ENCODE measurements around the gene CHRM4. TPM values are rescaled to one million over a fixed set of nuclear protein-coding genes. Genes with fewer than 3 reads are reported as not detected.

CHRM4 gene
- total and polyA plus RNA-seq, 2 of the 13 experiments (the other 11 are each of a cell fraction or from before 2014, with no cell fraction given), result 0.13 to 0.21 TPM

DNA sequence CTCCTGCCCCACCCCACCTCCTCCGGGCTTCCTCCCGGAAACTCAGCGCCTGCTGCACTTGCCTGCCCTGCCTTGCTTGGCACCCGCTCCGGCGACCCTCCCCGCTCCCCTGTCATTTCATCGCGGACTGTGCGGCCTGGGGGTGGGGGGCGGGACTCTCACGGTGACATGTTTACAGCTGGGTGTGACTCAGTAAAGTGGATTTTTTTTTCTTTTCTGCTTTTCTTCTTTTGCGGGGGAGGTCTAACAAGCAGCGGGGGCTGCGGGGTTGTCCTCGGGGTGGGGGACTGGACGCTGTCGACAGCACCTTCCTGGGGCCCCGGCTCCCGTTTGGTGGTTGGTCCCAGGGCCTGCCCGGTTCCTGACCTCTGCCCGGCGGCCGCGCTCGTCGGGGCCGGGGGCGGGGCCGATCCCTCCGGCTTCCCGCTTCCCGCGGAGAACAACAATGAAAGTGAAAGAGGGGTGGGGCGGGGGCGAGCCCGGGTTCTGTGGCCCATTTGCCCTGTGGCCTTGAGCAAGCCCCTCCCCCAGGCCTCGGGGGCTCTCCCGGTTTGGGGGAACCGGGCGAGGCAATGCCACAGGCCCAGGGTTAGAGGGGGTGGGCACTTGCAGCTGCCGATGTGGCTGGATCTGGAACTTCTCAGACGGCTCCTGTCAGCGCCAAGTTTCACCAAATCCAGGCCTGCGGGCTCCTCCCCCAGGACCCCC is 11.1 kb downstream of the CHRM4 start (continued):
- TF ChIP-seq, protein P1, sequence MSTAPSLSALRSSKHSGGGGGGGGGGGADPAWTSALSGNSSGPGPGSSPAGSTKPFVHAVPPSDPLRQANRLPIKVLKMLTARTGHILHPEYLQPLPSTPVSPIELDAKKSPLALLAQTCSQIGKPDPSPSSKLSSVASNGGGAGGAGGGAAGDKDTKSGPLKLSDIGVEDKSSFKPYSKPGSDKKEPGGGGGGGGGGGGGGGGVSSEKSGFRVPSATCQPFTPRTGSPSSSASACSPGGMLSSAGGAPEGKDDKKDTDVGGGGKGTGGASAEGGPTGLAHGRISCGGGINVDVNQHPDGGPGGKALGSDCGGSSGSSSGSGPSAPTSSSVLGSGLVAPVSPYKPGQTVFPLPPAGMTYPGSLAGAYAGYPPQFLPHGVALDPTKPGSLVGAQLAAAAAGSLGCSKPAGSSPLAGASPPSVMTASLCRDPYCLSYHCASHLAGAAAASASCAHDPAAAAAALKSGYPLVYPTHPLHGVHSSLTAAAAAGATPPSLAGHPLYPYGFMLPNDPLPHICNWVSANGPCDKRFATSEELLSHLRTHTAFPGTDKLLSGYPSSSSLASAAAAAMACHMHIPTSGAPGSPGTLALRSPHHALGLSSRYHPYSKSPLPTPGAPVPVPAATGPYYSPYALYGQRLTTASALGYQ (CRISPR knock-in tag; IDR thresholded peaks at IDR 0.05), result peak; percentile 53; the same call in 1 of the 2 replicates
- TF ChIP-seq, protein P2, sequence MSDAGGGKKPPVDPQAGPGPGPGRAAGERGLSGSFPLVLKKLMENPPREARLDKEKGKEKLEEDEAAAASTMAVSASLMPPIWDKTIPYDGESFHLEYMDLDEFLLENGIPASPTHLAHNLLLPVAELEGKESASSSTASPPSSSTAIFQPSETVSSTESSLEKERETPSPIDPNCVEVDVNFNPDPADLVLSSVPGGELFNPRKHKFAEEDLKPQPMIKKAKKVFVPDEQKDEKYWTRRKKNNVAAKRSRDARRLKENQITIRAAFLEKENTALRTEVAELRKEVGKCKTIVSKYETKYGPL (CRISPR knock-in tag; IDR thresholded peaks at IDR 0.05), result no peak
- TF ChIP-seq, protein P3, sequence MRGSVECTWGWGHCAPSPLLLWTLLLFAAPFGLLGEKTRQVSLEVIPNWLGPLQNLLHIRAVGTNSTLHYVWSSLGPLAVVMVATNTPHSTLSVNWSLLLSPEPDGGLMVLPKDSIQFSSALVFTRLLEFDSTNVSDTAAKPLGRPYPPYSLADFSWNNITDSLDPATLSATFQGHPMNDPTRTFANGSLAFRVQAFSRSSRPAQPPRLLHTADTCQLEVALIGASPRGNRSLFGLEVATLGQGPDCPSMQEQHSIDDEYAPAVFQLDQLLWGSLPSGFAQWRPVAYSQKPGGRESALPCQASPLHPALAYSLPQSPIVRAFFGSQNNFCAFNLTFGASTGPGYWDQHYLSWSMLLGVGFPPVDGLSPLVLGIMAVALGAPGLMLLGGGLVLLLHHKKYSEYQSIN (CRISPR knock-in tag; IDR thresholded peaks at IDR 0.05; ENCODE audit: borderline replicate concordance), result no peak
- TF ChIP-seq SP1 (IDR thresholded peaks at IDR 0.05) (no peak), SP1 (CRISPR knock-in tag; IDR thresholded peaks at IDR 0.05) (peak; percentile 15; the same call in 1 of the 2 replicates), NONO (IDR thresholded peaks at IDR 0.05) (no peak), NONO (CRISPR knock-in tag; conservative IDR thresholded peaks at IDR 0.05) (no peak), ONECUT2 (CRISPR knock-in tag; IDR thresholded peaks at IDR 0.05) (no peak), ZNF430 (CRISPR knock-in tag; IDR thresholded peaks at IDR 0.05) (no peak), EP300 (IDR thresholded peaks at IDR 0.05; ENCODE audit: low read depth in 2 of 2, low read length in 2 of 2) (0 out of 4 replicates have a peak, but pooled peaks of 1 of the 2 experiments have one; percentile 3), EP300 (CRISPR knock-in tag; IDR thresholded peaks at IDR 0.05; ENCODE audit: borderline replicate concordance) (no peak), ZNF432 (CRISPR knock-in tag; IDR thresholded peaks at IDR 0.05; ENCODE audit: borderline replicate concordance) (no peak), ZNF709 (CRISPR knock-in tag; IDR thresholded peaks at IDR 0.05) (no peak; the same call in 1 of the 2 replicates), ZNF564 (CRISPR knock-in tag; IDR thresholded peaks at IDR 0.05) (0 out of 2 replicates have a peak, but pooled peaks have one; percentile 33), ZZZ3 (CRISPR knock-in tag; IDR thresholded peaks at IDR 0.05; ENCODE audit: borderline replicate concordance) (no peak)
- TF ChIP-seq, protein P4, sequence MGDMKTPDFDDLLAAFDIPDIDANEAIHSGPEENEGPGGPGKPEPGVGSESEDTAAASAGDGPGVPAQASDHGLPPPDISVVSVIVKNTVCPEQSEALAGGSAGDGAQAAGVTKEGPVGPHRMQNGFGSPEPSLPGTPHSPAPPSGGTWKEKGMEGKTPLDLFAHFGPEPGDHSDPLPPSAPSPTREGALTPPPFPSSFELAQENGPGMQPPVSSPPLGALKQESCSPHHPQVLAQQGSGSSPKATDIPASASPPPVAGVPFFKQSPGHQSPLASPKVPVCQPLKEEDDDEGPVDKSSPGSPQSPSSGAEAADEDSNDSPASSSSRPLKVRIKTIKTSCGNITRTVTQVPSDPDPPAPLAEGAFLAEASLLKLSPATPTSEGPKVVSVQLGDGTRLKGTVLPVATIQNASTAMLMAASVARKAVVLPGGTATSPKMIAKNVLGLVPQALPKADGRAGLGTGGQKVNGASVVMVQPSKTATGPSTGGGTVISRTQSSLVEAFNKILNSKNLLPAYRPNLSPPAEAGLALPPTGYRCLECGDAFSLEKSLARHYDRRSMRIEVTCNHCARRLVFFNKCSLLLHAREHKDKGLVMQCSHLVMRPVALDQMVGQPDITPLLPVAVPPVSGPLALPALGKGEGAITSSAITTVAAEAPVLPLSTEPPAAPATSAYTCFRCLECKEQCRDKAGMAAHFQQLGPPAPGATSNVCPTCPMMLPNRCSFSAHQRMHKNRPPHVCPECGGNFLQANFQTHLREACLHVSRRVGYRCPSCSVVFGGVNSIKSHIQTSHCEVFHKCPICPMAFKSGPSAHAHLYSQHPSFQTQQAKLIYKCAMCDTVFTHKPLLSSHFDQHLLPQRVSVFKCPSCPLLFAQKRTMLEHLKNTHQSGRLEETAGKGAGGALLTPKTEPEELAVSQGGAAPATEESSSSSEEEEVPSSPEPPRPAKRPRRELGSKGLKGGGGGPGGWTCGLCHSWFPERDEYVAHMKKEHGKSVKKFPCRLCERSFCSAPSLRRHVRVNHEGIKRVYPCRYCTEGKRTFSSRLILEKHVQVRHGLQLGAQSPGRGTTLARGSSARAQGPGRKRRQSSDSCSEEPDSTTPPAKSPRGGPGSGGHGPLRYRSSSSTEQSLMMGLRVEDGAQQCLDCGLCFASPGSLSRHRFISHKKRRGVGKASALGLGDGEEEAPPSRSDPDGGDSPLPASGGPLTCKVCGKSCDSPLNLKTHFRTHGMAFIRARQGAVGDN (CRISPR knock-in tag; IDR thresholded peaks at IDR 0.05), result peak; percentile 73
- TF ChIP-seq, protein P5, sequence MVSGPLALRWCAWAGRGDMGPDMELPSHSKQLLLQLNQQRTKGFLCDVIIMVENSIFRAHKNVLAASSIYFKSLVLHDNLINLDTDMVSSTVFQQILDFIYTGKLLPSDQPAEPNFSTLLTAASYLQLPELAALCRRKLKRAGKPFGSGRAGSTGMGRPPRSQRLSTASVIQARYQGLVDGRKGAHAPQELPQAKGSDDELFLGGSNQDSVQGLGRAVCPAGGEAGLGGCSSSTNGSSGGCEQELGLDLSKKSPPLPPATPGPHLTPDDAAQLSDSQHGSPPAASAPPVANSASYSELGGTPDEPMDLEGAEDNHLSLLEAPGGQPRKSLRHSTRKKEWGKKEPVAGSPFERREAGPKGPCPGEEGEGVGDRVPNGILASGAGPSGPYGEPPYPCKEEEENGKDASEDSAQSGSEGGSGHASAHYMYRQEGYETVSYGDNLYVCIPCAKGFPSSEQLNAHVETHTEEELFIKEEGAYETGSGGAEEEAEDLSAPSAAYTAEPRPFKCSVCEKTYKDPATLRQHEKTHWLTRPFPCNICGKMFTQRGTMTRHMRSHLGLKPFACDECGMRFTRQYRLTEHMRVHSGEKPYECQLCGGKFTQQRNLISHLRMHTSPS (CRISPR knock-in tag; IDR thresholded peaks at IDR 0.05; ENCODE audit: low read depth), result no peak
- TF ChIP-seq, protein P6, sequence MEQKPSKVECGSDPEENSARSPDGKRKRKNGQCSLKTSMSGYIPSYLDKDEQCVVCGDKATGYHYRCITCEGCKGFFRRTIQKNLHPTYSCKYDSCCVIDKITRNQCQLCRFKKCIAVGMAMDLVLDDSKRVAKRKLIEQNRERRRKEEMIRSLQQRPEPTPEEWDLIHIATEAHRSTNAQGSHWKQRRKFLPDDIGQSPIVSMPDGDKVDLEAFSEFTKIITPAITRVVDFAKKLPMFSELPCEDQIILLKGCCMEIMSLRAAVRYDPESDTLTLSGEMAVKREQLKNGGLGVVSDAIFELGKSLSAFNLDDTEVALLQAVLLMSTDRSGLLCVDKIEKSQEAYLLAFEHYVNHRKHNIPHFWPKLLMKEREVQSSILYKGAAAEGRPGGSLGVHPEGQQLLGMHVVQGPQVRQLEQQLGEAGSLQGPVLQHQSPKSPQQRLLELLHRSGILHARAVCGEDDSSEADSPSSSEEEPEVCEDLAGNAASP (CRISPR knock-in tag; IDR thresholded peaks at IDR 0.05; ENCODE audit: borderline replicate concordance), result no peak
